Umbilical cord (tissue), 2 donors: Measurements from ENCODE around the gene HSFY1. TPM values are rescaled to one million over a fixed set of nuclear protein-coding genes. Genes with fewer than 3 reads are reported as not detected.
"Not testable (repeated sequence)": the region's sequence is repeated elsewhere in the genome, so short reads cannot be mapped to it uniquely, and the experiment has no call there.

Source experiments
- DNase-seq: peaks from one replicate; pipeline ENCODE4 v3.0.0-alpha.2; 2015; ENCODE audit warnings: low spot score
- total RNA-seq: library from RNA; depleted of rRNA; stranded (reverse); fragments of >200 nt; gene quantifications from one replicate; pipeline ENCODE4 v1.2.3, GENCODE V29; 2014; ENCODE audit warnings: low replicate concordance; ENCODE audit not compliant: insufficient read depth

HSFY1 gene, protein sequence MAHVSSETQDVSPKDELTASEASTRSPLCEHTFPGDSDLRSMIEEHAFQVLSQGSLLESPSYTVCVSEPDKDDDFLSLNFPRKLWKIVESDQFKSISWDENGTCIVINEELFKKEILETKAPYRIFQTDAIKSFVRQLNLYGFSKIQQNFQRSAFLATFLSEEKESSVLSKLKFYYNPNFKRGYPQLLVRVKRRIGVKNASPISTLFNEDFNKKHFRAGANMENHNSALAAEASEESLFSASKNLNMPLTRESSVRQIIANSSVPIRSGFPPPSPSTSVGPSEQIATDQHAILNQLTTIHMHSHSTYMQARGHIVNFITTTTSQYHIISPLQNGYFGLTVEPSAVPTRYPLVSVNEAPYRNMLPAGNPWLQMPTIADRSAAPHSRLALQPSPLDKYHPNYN
- total RNA-seq: not detected

DNA sequence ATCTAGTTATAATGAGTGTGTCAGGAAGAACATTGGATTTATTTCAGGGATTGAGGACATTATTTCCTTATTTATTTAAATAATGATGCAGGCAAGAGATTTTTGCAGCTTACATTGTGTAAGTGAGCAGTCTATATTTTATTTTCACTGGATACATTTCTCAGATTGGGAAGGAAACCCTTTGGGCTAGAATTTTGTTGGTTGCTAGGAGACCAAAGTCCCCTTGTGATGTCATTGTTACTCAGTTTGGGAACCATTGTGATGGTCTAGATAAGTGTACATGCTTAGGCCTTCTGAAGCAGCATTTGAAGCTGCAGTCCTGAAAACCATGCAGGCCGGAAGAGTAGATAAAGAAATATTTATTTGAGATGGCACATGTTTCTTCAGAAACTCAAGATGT, at the start of gene HSFY1:
Gene HSFY1 (plus strand): TSS at position 301 of the 400 bp plus-strand sequence. CDS start 68 bp downstream, at position 369.
- not testable (repeated sequence) for DNase-seq

DNA sequence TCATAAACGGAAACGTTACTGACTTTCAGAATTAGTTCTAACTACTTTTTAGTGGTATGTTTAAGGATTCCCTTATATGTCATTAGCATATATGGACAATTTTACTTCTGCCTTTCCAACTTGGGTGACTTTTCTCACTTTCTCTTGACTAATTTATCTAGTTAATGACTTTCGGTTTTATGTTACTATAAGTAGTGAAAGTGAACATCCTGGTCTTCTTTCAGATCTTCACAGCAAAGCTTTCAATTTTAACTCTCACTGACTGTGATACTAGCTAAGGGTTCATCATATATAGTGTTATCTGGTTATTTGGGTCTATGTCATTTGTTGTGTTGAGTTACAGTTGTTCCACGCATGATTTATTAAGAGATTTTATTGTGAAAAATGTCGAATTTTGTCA, 42.3 kb upstream of the HSFY1 start:
- not testable (repeated sequence) for DNase-seq

DNA sequence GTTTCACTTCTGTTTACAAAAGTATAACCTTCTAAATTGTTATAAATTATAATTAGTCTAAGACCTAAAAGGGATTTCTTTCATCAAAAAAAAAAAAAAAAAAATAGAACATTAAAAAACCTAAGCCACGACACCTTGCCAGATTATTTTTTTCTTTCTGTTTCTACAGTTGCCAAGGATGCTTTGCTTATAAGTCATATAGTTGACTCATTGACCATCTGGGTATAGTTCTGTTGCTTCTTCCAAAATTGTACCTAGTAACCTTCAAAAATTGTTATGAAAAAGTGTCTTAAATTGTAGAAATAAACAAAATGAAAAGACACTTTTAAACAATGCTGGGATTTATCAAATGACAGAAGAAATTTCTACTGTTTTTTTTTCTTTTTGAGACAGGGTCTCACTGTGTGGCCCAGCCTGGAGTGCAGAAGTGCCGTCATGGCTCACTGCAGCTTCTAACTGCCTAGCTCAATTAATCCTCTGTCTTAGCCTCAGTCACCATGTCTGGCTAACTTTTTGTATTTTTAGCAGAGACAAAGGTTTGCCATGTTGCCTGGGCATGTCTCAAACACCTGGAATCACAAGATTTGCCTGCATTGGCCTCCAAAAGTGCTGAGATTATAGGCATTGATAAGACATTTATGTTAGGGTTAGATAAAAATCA, 15.4 kb upstream of the HSFY1 start:
- DNase-seq: not testable (repeated sequence)

DNA sequence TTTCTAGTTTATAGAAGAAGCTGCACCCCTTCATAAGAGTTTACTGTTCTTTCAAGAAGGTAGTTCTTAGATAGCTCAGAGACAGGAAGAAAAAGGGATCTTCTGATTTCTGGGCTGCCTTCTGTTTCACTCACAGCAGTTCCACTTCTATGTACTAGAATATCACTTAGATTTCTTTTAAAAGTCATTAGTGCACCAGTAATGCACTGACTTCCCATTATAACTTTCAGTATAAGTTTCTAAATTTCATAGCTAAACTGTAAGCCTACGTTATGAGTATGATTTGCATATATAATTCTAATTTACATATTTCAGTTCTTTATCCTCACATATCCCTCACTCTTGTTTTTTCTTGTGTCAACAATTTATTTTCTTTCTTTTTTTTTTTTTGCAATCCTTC, 7.6 kb upstream of the HSFY1 start:
- DNase-seq: not testable (repeated sequence)

DNA sequence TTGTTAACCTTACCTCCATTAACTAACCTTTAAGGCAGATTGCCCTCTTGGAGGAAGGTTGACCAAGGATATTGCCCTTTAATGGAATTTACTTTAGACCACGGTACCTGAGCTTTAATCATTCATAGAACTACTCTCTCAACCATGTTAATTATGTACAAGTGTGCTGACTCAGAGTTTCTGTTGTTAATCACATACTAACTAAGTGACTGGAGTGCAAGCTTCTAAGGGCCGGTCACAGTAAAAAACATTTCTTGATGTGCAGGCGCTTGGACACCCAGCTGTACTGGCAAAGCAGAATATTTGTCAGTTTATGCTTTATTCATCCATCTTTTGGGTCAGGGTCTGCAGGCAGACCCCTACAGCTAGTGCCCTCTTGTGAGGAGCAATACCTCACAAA, 6.6 kb downstream of the HSFY1 start:
- DNase-seq: not testable (repeated sequence)

DNA sequence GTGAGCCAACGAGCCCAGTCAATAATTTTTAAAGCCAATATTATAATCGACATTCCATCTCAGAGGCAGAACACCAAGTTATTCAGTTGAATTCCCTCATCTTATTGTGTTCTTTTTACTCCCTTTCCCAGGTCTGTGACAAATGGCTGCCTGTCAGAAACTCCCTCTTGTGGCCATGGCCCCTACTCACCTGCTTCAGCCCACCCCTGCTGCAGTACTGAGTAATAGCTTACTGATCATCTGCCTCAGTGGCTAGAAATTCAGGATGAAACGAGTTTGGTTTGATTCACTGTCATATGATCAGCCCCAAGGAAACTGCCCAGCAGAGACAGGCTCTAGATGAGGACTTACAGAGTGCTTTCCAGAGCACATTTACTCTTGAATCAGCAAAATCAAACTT, 19.4 kb downstream of the HSFY1 start:
- DNase-seq: not testable (repeated sequence)

Other genes starting within 250 kb of the HSFY1 start
- not detected for gene HSFY2, start 227.0 kb downstream of the HSFY1 start, total RNA-seq